HepG2 (cell line): Measurements from ENCODE around the gene RUNX3. TPM values are rescaled to one million over a fixed set of nuclear protein-coding genes. Genes with fewer than 3 reads are reported as not detected.

Source experiments
- KIAA2018 ChIP-seq: sonication (generic); formaldehyde crosslinking; IDR thresholded peaks from 2 replicates; pipeline ENCODE4 v1.5.0; 2020; ENCODE audit warnings: mild to moderate bottlenecking, missing genetic modification reagents, borderline replicate concordance
- POLR2AphosphoS5 ChIP-seq: IDR thresholded peaks from 2 replicates; pipeline ENCODE4 v1.6.1; 2012; ENCODE audit warnings: low read depth, low read length
- RORA ChIP-seq: sonication (generic); formaldehyde crosslinking; IDR thresholded peaks from 2 replicates; pipeline ENCODE4 v1.5.0; 2020; ENCODE audit warnings: mild to moderate bottlenecking, missing genetic modification reagents, moderate library complexity
- ZBTB43 ChIP-seq: sonication (generic); formaldehyde crosslinking; conservative IDR thresholded peaks from 2 replicates; pipeline ENCODE4 v1.4.0; 2020; ENCODE audit warnings: missing genetic modification reagents
- ZNF749 ChIP-seq: sonication (generic); formaldehyde crosslinking; IDR thresholded peaks from 2 replicates; pipeline ENCODE4 v1.8.0; 2022; ENCODE audit warnings: mild to moderate bottlenecking, missing genetic modification reagents, moderate library complexity, borderline replicate concordance
- polyA plus RNA-seq, 8 experiments: library from polyadenylated mRNA; depleted of rRNA in 3 of 8; stranded (reverse) in 7 of 8; unstranded in 1 of 8; fragments of >200 nt; fragmentation: Illumina TruSeq in 4 of 8; extraction: Trizol in 4 of 8; gene quantifications; 2 replicates each; pipeline versions ENCODE4 v1.2.1 to v1.2.3, GENCODE V29; 2011 to 2016; ENCODE audit warnings: low read depth in 4 of 8, missing spikeins in 1 of 8, mixed read lengths in 1 of 8; ENCODE audit not compliant: insufficient read depth in 1 of 8
- total RNA-seq, 5 experiments: library from RNA; depleted of rRNA; stranded (reverse); fragments of >200 nt; fragmentation: Illumina TruSeq; extraction: Trizol; gene quantifications; 2 replicates each; pipeline ENCODE4 v1.2.3, GENCODE V29; 2016; ENCODE audit warnings: low read depth in 1 of 5

The RUNX3 gene
- total and polyA plus RNA-seq, 2 of the 13 experiments (the other 11 are each of a cell fraction or from before 2014, with no cell fraction given) = 0.04 to 0.22 TPM

- TF ChIP-seq KIAA2018 (CRISPR knock-in tag) (no peak), RORA (CRISPR knock-in tag) (no peak), ZBTB43 (CRISPR knock-in tag) (no peak), POLR2AphosphoS5 (no peak), ZNF749 (CRISPR knock-in tag) (no peak)
Observed at GRCh38 chr1:24958766-24959622, 28.9 kb upstream of the RUNX3 start (continued).
